ENCODE measurements around the gene B4GALT5.
"Not testable (repeated sequence)": the region's sequence is repeated elsewhere in the genome, so short reads cannot be mapped to it uniquely, and the experiment has no call there.

B4GALT5 gene

GRCh38 chr20:49676581-49677291 is 36.9 kb downstream of the B4GALT5 start:
- no peak for DNase-seq

GRCh38 chr20:49675368-49676151 is 38.1 kb downstream of the B4GALT5 start:
- no peak for DNase-seq

- DNase-seq, result no peak
These were observed 39.0 kb downstream of the B4GALT5 start for GRCh38 chr20:49674383-49675352.

- no peak for DNase-seq
These were observed 41.5 kb downstream of the B4GALT5 start for GRCh38 chr20:49672096-49672664.

- no peak for DNase-seq
These were observed 42.2 kb downstream of the B4GALT5 start for GRCh38 chr20:49671433-49671832.

- no peak for DNase-seq
These were observed 44.0 kb downstream of the B4GALT5 start for GRCh38 chr20:49669601-49670189.

- not testable (repeated sequence) for DNase-seq
These were observed 44.8 kb downstream of the B4GALT5 start for GRCh38 chr20:49668878-49669195.

GRCh38 chr20:49668181-49668877 is 45.3 kb downstream of the B4GALT5 start:
- DNase-seq, result peak in 1 of 4 experiments; percentile 3

GRCh38 chr20:49666911-49667310 is 46.8 kb downstream of the B4GALT5 start:
- no peak for DNase-seq

GRCh38 chr20:49665796-49666195 is 47.9 kb downstream of the B4GALT5 start:
- no peak for DNase-seq

GRCh38 chr20:49664612-49665313 is 48.9 kb downstream of the B4GALT5 start:
- DNase-seq, result no peak

GRCh38 chr20:49663112-49663511 is 50.6 kb downstream of the B4GALT5 start:
- no peak for DNase-seq

- DNase-seq, result no peak
These were observed 51.9 kb downstream of the B4GALT5 start for GRCh38 chr20:49661560-49662329.

GRCh38 chr20:49660912-49661311 is 52.8 kb downstream of the B4GALT5 start:
- DNase-seq, result no peak

- DNase-seq, result no peak
These were observed 54.6 kb downstream of the B4GALT5 start for GRCh38 chr20:49659056-49659455.

GRCh38 chr20:49658508-49658907 is 55.2 kb downstream of the B4GALT5 start:
- no peak for DNase-seq

- DNase-seq, result no peak
These were observed 56.4 kb downstream of the B4GALT5 start for GRCh38 chr20:49657118-49657901.

- no peak for DNase-seq
These were observed 57.4 kb downstream of the B4GALT5 start for GRCh38 chr20:49656304-49656703.

GRCh38 chr20:49653925-49654434 is 59.7 kb downstream of the B4GALT5 start:
- no peak for DNase-seq

All from activated naive CD4-positive, alpha-beta T cell (primary cell).